Endothelial cell of umbilical vein (primary cell): ENCODE measurements around the gene TRNP1. TPM values are rescaled to one million over a fixed set of nuclear protein-coding genes. Genes with fewer than 3 reads are reported as not detected.

Source experiments
- BruUV-seq: library from RNA; stranded (reverse); fragments of 400-500 nt; replicated peaks from 2 replicates; lab custom pipeline; 2021; lab: Mats Ljungman, UMichigan
- CTCF ChIA-PET: fragments of 300-600, 350-600 bp; sonication (Branson Sonifier 250); formaldehyde crosslinking; loops from one replicate; lab custom pipeline; 2021; ENCODE audit warnings: antibody characterized with exemption, inconsistent platforms; lab: Charles Lee
- POLR2A ChIA-PET: fragments of 300-600, 350-600 bp; sonication (Branson Sonifier 250); formaldehyde crosslinking; loops from one replicate; lab custom pipeline; 2021; ENCODE audit warnings: antibody characterized with exemption, inconsistent platforms; lab: Charles Lee
- DNase-seq: peaks from one replicate; pipeline ENCODE4 v3.0.0-alpha.2; 2011; ENCODE audit warnings: low read depth, low spot score
- FAIRE-seq: peaks from 2 replicates; lab custom pipeline; 2011; peaks lifted over from hg19 to GRCh38; lab: Jason Lieb, UNC
- H2AFZ ChIP-seq: 2 replicates; pipeline ENCODE4 v1.6.0; 2012; ENCODE audit warnings: low read depth, low read length, control low read depth, inconsistent platforms
- H3K27ac ChIP-seq: 2 replicates; pipeline ENCODE4 v1.5.1; 2011; ENCODE audit warnings: low read depth, mild to moderate bottlenecking, control low read depth, low read length, moderate library complexity; ENCODE audit not compliant: insufficient read depth
- H3K27me3 ChIP-seq, 2 experiments: 2 replicates each; pipeline versions ENCODE4 v1.6.0 to v1.6.1; 2011; ENCODE audit warnings: low read length in 2 of 2, mixed read lengths in 1 of 2; ENCODE audit not compliant: control insufficient read depth in 2 of 2, insufficient read depth in 2 of 2
- H3K36me3 ChIP-seq, 2 experiments: 2 replicates in 1 of 2; 3 replicates in 1 of 2; pipeline ENCODE4 v1.5.1; 2011; ENCODE audit warnings: low read length in 2 of 2, mild to moderate bottlenecking in 1 of 2, moderate library complexity in 1 of 2; ENCODE audit not compliant: control insufficient read depth in 2 of 2, insufficient read depth in 2 of 2; ENCODE audit errors: extremely low read depth in 1 of 2
- H3K4me1 ChIP-seq: 3 replicates; pipeline ENCODE4 v1.5.1; 2011; ENCODE audit warnings: mild to moderate bottlenecking, low read length; ENCODE audit not compliant: control insufficient read depth, insufficient read depth; ENCODE audit errors: extremely low read depth
- H3K4me2 ChIP-seq: 2 replicates; pipeline ENCODE4 v1.6.1; 2011; ENCODE audit warnings: low read length, control low read depth, mixed read lengths; ENCODE audit not compliant: insufficient read depth
- H3K4me3 ChIP-seq, 3 experiments: fragments of 200-600 bp in 1 of 3; sonication (generic), shearing (Covaris generic) in 1 of 3; replicated peaks in 1 of 3; 2 replicates each; pipeline ENCODE4 v1.5.1; 2011 to 2016; ENCODE audit warnings: control low read depth in 3 of 3, low read length in 3 of 3, mild to moderate bottlenecking in 2 of 3, inconsistent platforms in 1 of 3, low read depth in 1 of 3, moderate library complexity in 1 of 3; ENCODE audit not compliant: insufficient read depth in 1 of 3
- H3K79me2 ChIP-seq: 2 replicates; pipeline ENCODE4 v1.6.0; 2012; ENCODE audit warnings: low read length, inconsistent platforms; ENCODE audit not compliant: control insufficient read depth, insufficient read depth
- H3K9ac ChIP-seq: replicated peaks from 2 replicates; pipeline ENCODE3; 2011; ENCODE audit warnings: low read length, control low read depth; ENCODE audit not compliant: insufficient read depth; ENCODE audit errors: extremely low read depth
- H3K9me1 ChIP-seq: replicated peaks from 3 replicates; pipeline ENCODE4 v1.6.0; 2011; ENCODE audit warnings: mild to moderate bottlenecking, low read length; ENCODE audit not compliant: control insufficient read depth, insufficient read depth; ENCODE audit errors: extremely low read depth
- H3K9me3 ChIP-seq: replicated peaks from 2 replicates; pipeline ENCODE4 v1.5.1; 2012; ENCODE audit warnings: low read length, inconsistent platforms; ENCODE audit not compliant: control insufficient read depth, insufficient read depth
- H4K20me1 ChIP-seq: replicated peaks from 2 replicates; pipeline ENCODE3; 2011; ENCODE audit warnings: mild to moderate bottlenecking, low read length; ENCODE audit not compliant: control insufficient read depth, insufficient read depth; ENCODE audit errors: extremely low read depth
- CTCF ChIP-seq, 2 donors: IDR thresholded peaks; 1 replicate in 1 of 2; 2 replicates in 1 of 2; pipeline ENCODE4 v1.5.1; 2011; ENCODE audit warnings: low read length in 2 of 2, mild to moderate bottlenecking in 2 of 2, moderate library complexity in 2 of 2, control low read depth in 1 of 2, inconsistent platforms in 1 of 2, low read depth in 1 of 2; ENCODE audit not compliant: insufficient read depth in 1 of 2; ENCODE audit errors: extremely low read depth in 1 of 2
- EZH2 ChIP-seq: IDR thresholded peaks from 2 replicates; pipeline ENCODE4 v1.6.1; 2012; ENCODE audit warnings: borderline replicate concordance, low read depth, mild to moderate bottlenecking, moderate library complexity, low read length, inconsistent platforms; ENCODE audit not compliant: severe bottlenecking
- FOS ChIP-seq: IDR thresholded peaks from 2 replicates; pipeline ENCODE4 v1.6.1; 2011; ENCODE audit warnings: mild to moderate bottlenecking, low read length, moderate library complexity, borderline replicate concordance; ENCODE audit not compliant: insufficient read depth
- GATA2 ChIP-seq: IDR thresholded peaks from 2 replicates; pipeline ENCODE4 v1.7.0; 2011; ENCODE audit warnings: low read depth, mild to moderate bottlenecking, moderate library complexity, mixed read lengths, low read length; ENCODE audit not compliant: insufficient read length, insufficient read depth
- JUN ChIP-seq: IDR thresholded peaks from 2 replicates; pipeline ENCODE4 v1.6.1; 2011; ENCODE audit warnings: borderline replicate concordance, low read depth; ENCODE audit not compliant: insufficient read length, insufficient read depth
- MAX ChIP-seq: IDR thresholded peaks from 2 replicates; pipeline ENCODE4 v1.6.1; 2011; ENCODE audit not compliant: insufficient read depth, insufficient read length
- MYC ChIP-seq: IDR thresholded peaks from one replicate; pipeline ENCODE4 v1.6.1; 2011; ENCODE audit warnings: mild to moderate bottlenecking, low read depth, low read length
- POLR2A ChIP-seq: IDR thresholded peaks from 2 replicates; pipeline ENCODE4 v1.6.1; 2012; ENCODE audit warnings: low read depth, mild to moderate bottlenecking, control low read depth, low read length
- POLR2AphosphoS5 ChIP-seq: IDR thresholded peaks from 2 replicates; pipeline ENCODE4 v1.6.1; 2012; ENCODE audit warnings: low read depth, mild to moderate bottlenecking, control low read depth, low read length, moderate library complexity; ENCODE audit not compliant: insufficient read depth
- dilution Hi-C: fragments of 300-500 bp; cut with MboI; formaldehyde crosslinking; loops from one replicate; pipeline ENCODE4 v1.15.0; 2019; ENCODE audit warnings: low sequenced_read_pairs; ENCODE audit not compliant: extremely low pct_ligation_motif_present
- intact Hi-C: fragments of 100-400 bp; cut with micrococcal nuclease; formaldehyde crosslinking; loops from one replicate; pipeline ENCODE4 v1.10.0; 2022
- polyA plus RNA-seq, 4 experiments: library from polyadenylated mRNA; depleted of rRNA in 3 of 4; stranded (reverse) in 3 of 4; unstranded in 1 of 4; fragments of >200 nt; gene quantifications; 2 replicates each; pipeline versions ENCODE4 v1.2.1 to v1.2.3, GENCODE V29; 2011 to 2012; ENCODE audit warnings: missing spikeins in 1 of 4
- total RNA-seq: library from RNA; stranded (reverse); gene quantifications from 2 replicates; pipeline ENCODE4 v1.2.3, GENCODE V29; 2021

Gene TRNP1
- total and polyA plus RNA-seq, 2 donors (not counting 3 experiments of a cell fraction or from before 2014, with no cell fraction given): 5.9 to 20.5 TPM

DNA sequence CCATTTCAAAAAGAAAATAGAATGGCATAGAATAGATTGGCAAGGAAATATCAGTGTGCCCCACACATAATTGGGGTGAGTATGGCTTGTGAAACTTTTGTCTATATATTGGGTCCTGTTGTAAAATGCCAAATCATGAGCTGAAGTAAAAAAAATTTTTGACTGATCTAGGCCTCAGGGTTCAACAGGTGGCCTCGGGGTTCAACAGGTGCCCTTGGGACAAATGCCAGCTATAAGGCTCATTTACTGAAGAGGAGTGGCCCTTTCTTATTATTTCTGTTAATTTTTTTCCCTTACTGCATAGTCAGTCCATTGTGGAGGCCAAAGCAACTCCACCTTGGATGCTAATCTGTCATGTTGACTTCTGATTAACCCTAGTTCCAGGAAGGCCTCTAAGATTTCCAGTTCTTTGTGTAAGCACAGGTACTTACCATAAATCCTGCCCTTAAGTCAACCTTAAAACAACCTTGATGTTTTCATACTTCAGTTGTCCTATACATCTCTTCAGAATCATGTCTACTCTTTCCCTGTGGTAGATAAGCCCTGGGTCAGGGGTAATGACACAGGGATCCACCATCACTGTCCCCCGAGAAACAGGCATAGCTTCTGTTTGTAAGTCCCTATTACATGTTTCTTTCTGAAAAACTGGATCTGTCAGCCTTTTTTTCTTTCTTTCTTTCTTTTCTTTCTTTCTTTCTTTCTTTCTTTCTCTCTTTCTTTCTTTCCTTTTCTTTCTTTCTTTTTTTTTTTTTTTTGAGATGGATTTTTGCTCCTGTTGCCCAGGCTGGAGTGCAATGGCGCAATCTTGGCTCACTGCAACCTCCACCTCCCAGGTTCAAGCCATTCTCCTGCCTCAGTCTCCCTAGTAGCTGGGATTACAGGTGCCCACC is 16.6 kb upstream of the TRNP1 start:
- intact Hi-C loops (no loop called here), dilution Hi-C loops (no loop called here)
- Histone ChIP-seq H2AFZ (no peak overlapping the region), H3K79me2 (no peaks in the 10 kb centered on the region), H3K27ac (no peak overlapping the region), H3K9me3 (no peaks in the 10 kb centered on the region), H3K4me2 (no peak overlapping the region), H3K27me3 (peaks cover 0 to 4% of the 10 kb centered on the region in 2 experiments), H3K9ac (no peak overlapping the region), H3K9me1 (no peaks in the 10 kb centered on the region), H3K4me3 (no peak overlapping the region), H3K36me3 (no peaks in the 10 kb centered on the region), H4K20me1 (no peaks in the 10 kb centered on the region), H3K4me1 (no peaks in the 10 kb centered on the region)
- ChIA-PET POLR2A (no interaction called here), CTCF (interaction anchor here (1.2 to 1.3 kb wide), 5 partner anchors 9 to 120 kb away, joined by 3 read pairs; no protein-coding TSS in a partner anchor)
- no peak for TF ChIP-seq MAX
- TF ChIP-seq CTCF (IDR thresholded peaks at IDR 0.05; ENCODE audit: extremely low read depth in 1 of 2, insufficient read depth in 1 of 2, low read depth in 1 of 2, low read length in 2 of 2): no peak
- TF ChIP-seq MYC: no peak
- TF ChIP-seq FOS: no peak
- no peak for TF ChIP-seq POLR2AphosphoS5
- TF ChIP-seq GATA2: no peak
- TF ChIP-seq EZH2: no peak
- no peak for TF ChIP-seq POLR2A
- no peak for TF ChIP-seq JUN
- no TSS peak for BruUV-seq
- FAIRE-seq: no peak
- no peak for DNase-seq
